OCI-LY3 (cell line): ENCODE data around the gene C14orf132.
"Not testable (repeated sequence)": the region's sequence is repeated elsewhere in the genome, so short reads cannot be mapped to it uniquely, and the experiment has no call there.

Experiments
- H2AFZ ChIP-seq: fragments of 200-600, 300-600 bp; shearing (Covaris generic); 2 replicates; pipeline ENCODE4 v1.6.0; 2014; ENCODE audit warnings: antibody characterized with exemption, low read depth, low read length
- H3K27ac ChIP-seq: fragments of 200-600, 300-600 bp; sonication (generic); 2 replicates; pipeline ENCODE4 v1.5.1; 2014; ENCODE audit warnings: mild to moderate bottlenecking, low read length, moderate library complexity, mixed read lengths
- H3K27me3 ChIP-seq: fragments of 200-600, 300-600 bp; sonication (generic); 2 replicates; pipeline ENCODE4 v1.6.1; 2014; ENCODE audit warnings: low read depth, low read length, mixed read lengths
- H3K36me3 ChIP-seq: fragments of 200-600, 300-600 bp; sonication (generic); replicated peaks from 2 replicates; pipeline ENCODE3; 2014; ENCODE audit warnings: low read depth, low read length, mixed read lengths
- H3K4me1 ChIP-seq: fragments of 300-600, 200-600 bp; sonication (generic); 2 replicates; pipeline ENCODE4 v1.6.1; 2014; ENCODE audit warnings: low read length, mixed read lengths
- H3K4me2 ChIP-seq: fragments of 200-600, 300-600 bp; sonication (generic); 2 replicates; pipeline ENCODE4 v1.6.1; 2014; ENCODE audit warnings: low read length, mixed read lengths
- H3K4me3 ChIP-seq: fragments of 300-600, 200-600 bp; sonication (generic); 2 replicates; pipeline ENCODE4 v1.5.1; 2014; ENCODE audit warnings: antibody characterized with exemption, mild to moderate bottlenecking, low read length, moderate library complexity
- H3K79me2 ChIP-seq: fragments of 300-600, 200-600 bp; shearing (Covaris generic); 2 replicates; pipeline ENCODE4 v1.6.1; 2014; ENCODE audit warnings: mild to moderate bottlenecking, low read length, mixed read lengths
- H3K9ac ChIP-seq: fragments of 300-600, 200-600 bp; shearing (Covaris generic); 2 replicates; pipeline ENCODE4 v1.6.0; 2014; ENCODE audit warnings: mild to moderate bottlenecking, low read length, moderate library complexity
- H3K9me3 ChIP-seq: fragments of 200-600, 300-600 bp; shearing (Covaris generic); 2 replicates; pipeline ENCODE4 v1.6.1; 2014; ENCODE audit warnings: low read length, mixed read lengths; ENCODE audit not compliant: insufficient read depth
- H4K20me1 ChIP-seq: fragments of 200-600, 300-600 bp; sonication (generic); 2 replicates; pipeline ENCODE4 v1.6.1; 2016; ENCODE audit warnings: low read length, mixed read lengths; ENCODE audit not compliant: insufficient read depth
- CTCF ChIP-seq: fragments of 200-600, 300-600 bp; sonication (generic); IDR thresholded peaks from 2 replicates; pipeline ENCODE4 v1.5.1; 2014; ENCODE audit warnings: antibody characterized with exemption, low read length, low read depth
- EZH2phosphoT487 ChIP-seq: fragments of 200-600 bp; shearing (Covaris generic); IDR thresholded peaks from 2 replicates; pipeline ENCODE4 v1.6.1; 2018; ENCODE audit warnings: antibody characterized with exemption, mixed run types, low read depth

C14orf132 gene

GRCh38 chr14:96001866-96002497 is 37.2 kb upstream of the C14orf132 start:
- no peak for TF ChIP-seq CTCF
- no peak overlapping the region for H3K9ac ChIP-seq
- H4K20me1 ChIP-seq, result no peaks in the 10 kb centered on the region
- H3K36me3 ChIP-seq, result no peaks in the 10 kb centered on the region
- H3K4me3 ChIP-seq, result no peak overlapping the region
- no peaks in the 10 kb centered on the region for H3K4me1 ChIP-seq
- peaks cover 37% of the 10 kb centered on the region; the same call in 1 of the 2 replicates for H3K27me3 ChIP-seq
- H3K4me2 ChIP-seq, result no peak overlapping the region
- no peaks in the 10 kb centered on the region for H3K9me3 ChIP-seq
- no peaks in the 10 kb centered on the region for H3K79me2 ChIP-seq
- no peak overlapping the region for H2AFZ ChIP-seq
- H3K27ac ChIP-seq, result no peak overlapping the region

GRCh38 chr14:96002498-96002884 is 36.7 kb upstream of the C14orf132 start:
- no peak overlapping the region for H2AFZ ChIP-seq
- H4K20me1 ChIP-seq, result no peaks in the 10 kb centered on the region
- no peak overlapping the region for H3K9ac ChIP-seq
- H3K27me3 ChIP-seq, result peaks cover 36% of the 10 kb centered on the region; the same call in 1 of the 2 replicates
- no peaks in the 10 kb centered on the region for H3K36me3 ChIP-seq
- TF ChIP-seq CTCF, result no peak
- no peak for TF ChIP-seq EZH2phosphoT487
- H3K4me3 ChIP-seq, result no peak overlapping the region
- no peaks in the 10 kb centered on the region for H3K4me1 ChIP-seq
- no peak overlapping the region for H3K27ac ChIP-seq
- H3K79me2 ChIP-seq, result no peaks in the 10 kb centered on the region
- no peaks in the 10 kb centered on the region for H3K9me3 ChIP-seq
- no peak overlapping the region for H3K4me2 ChIP-seq

- no peak overlapping the region for H2AFZ ChIP-seq
These were observed 28.0 kb upstream of the C14orf132 start for GRCh38 chr14:96011131-96011530.

GRCh38 chr14:96011607-96012006 is 27.6 kb upstream of the C14orf132 start:
- Histone ChIP-seq H3K4me2 (no peak overlapping the region), H3K27ac (no peak overlapping the region), H3K9ac (no peak overlapping the region), H3K4me3 (no peak overlapping the region), H3K9me3 (peaks cover 8% of the 10 kb centered on the region; the same call in 1 of the 2 replicates), H2AFZ (no peak overlapping the region), H3K27me3 (peaks cover 12% of the 10 kb centered on the region), H4K20me1 (no peaks in the 10 kb centered on the region), H3K4me1 (peaks cover 7% of the 10 kb centered on the region; the same call in 1 of the 2 replicates), H3K36me3 (no peaks in the 10 kb centered on the region), H3K79me2 (no peaks in the 10 kb centered on the region)
- no peak for TF ChIP-seq EZH2phosphoT487
- no peak for TF ChIP-seq CTCF

More at GRCh38 chr14:96011131-96011530, 28.0 kb upstream of the C14orf132 start:
- no peaks in the 10 kb centered on the region for H4K20me1 ChIP-seq
- H3K9me3 ChIP-seq, result peaks cover 8% of the 10 kb centered on the region; the same call in 1 of the 2 replicates
- H3K27me3 ChIP-seq, result peaks cover 8% of the 10 kb centered on the region
- H3K4me1 ChIP-seq, result peaks cover 7% of the 10 kb centered on the region; the same call in 1 of the 2 replicates
- H3K27ac ChIP-seq, result no peak overlapping the region
- H3K36me3 ChIP-seq, result no peaks in the 10 kb centered on the region
- H3K9ac ChIP-seq, result no peak overlapping the region
- TF ChIP-seq CTCF (no peak), EZH2phosphoT487 (no peak)
- no peak overlapping the region for H3K4me2 ChIP-seq
- H3K4me3 ChIP-seq, result no peak overlapping the region
- no peaks in the 10 kb centered on the region for H3K79me2 ChIP-seq

- H3K9me3 ChIP-seq, H3K4me2 ChIP-seq, H3K4me1 ChIP-seq, H3K36me3 ChIP-seq, H3K27ac ChIP-seq, H3K9ac ChIP-seq, H3K4me3 ChIP-seq, H3K79me2 ChIP-seq, H4K20me1 ChIP-seq, H2AFZ ChIP-seq: not testable (repeated sequence)
- peaks cover 22% of the 10 kb centered on the region for H3K27me3 ChIP-seq
These were observed 26.4 kb upstream of the C14orf132 start for GRCh38 chr14:96012757-96013156.
